SJCRH30 (cell line): Measurements from ENCODE around the gene GARNL3. TPM values are rescaled to one million over a fixed set of nuclear protein-coding genes. Genes with fewer than 3 reads are reported as not detected.
A peak's percentile ranks its signal among the peaks of the same experiment; 100 is the strongest.

Experiments used
- DNase-seq, 2 experiments: peaks; one replicate each; pipeline ENCODE4 v3.0.0-alpha.2; 2015 to 2020
- H3K27ac ChIP-seq: fragments of 250-450 bp; sonication (Bioruptor Pico); 2 replicates; pipeline ENCODE4 v1.5.1; 2020; ENCODE audit warnings: mild to moderate bottlenecking, moderate library complexity
- H3K27me3 ChIP-seq: fragments of 250-450 bp; sonication (Bioruptor Pico); 2 replicates; pipeline ENCODE4 v1.5.1; 2020; ENCODE audit warnings: mild to moderate bottlenecking, moderate library complexity
- H3K36me3 ChIP-seq: fragments of 250-450 bp; sonication (Bioruptor Pico); 2 replicates; pipeline ENCODE4 v1.5.1; 2020; ENCODE audit warnings: mild to moderate bottlenecking, moderate library complexity
- H3K4me1 ChIP-seq: fragments of 250-450 bp; sonication (Bioruptor Pico); 2 replicates; pipeline ENCODE4 v1.5.1; 2020; ENCODE audit warnings: mild to moderate bottlenecking, moderate library complexity
- H3K4me3 ChIP-seq: fragments of 250-450 bp; sonication (Bioruptor Pico); 2 replicates; pipeline ENCODE4 v1.5.1; 2020; ENCODE audit warnings: mild to moderate bottlenecking, moderate library complexity
- H3K9me3 ChIP-seq: fragments of 250-450 bp; sonication (Bioruptor Pico); replicated peaks from 2 replicates; pipeline ENCODE4 v1.5.1; 2020; ENCODE audit warnings: mild to moderate bottlenecking, moderate library complexity
- total RNA-seq: library from RNA; depleted of rRNA; stranded (reverse); fragments of >200 nt; shearing (Covaris generic); gene quantifications from 2 replicates; pipeline ENCODE4 v1.2.3, GENCODE V29; 2014

GARNL3 gene
- total RNA-seq, 1 experiment from 2014 or later = 4.6 TPM

DNA sequence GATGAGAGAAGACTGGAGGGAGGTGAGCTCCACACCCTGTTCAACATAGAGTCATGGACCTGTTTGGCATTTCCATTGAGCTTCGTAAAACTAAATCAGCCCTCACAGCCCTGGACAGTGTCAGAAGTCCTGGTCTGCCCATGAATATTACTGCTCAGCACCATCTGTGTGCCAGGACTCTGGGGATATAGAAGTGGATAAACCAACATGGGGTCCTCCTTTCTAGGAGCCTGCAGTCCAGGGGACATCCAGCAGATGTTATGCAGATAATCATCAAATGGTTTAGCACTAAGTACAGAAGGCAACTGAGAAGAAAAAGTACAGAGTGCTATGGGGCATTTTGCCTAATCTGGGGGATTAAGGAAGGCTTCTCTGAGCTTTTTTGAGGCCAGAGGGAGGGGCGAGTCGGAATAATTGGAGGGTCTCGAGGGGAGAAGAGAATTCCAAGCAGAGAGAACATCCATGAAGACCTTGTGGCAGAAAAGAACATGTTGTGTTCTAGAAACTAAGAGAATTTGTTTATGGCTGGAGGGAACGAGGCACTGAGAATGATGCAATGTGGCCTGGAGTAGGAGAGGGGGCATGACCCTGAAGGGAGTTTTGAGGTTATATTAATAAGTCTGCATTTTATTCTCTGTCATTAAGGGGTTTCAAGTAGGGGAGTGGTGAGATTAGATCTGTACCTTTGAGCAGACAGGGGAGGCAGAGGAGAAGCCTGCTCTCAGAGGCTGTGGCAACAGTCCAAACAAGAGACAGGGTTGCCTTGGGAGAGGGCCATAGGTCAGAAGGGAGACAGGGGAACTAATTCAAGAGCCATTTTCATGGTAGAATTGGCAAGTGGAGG, 68.9 kb downstream of the GARNL3 start:
- Histone ChIP-seq H3K9me3 (no peaks in the 10 kb centered on the region), H3K4me3 (no peak overlapping the region), H3K27me3 (no peaks in the 10 kb centered on the region), H3K27ac (no peak overlapping the region; the same call in 1 of the 2 replicates), H3K4me1 (peaks cover 34% of the 10 kb centered on the region), H3K36me3 (no peaks in the 10 kb centered on the region)
- DNase-seq = peak; percentile 38 to 72

DNA sequence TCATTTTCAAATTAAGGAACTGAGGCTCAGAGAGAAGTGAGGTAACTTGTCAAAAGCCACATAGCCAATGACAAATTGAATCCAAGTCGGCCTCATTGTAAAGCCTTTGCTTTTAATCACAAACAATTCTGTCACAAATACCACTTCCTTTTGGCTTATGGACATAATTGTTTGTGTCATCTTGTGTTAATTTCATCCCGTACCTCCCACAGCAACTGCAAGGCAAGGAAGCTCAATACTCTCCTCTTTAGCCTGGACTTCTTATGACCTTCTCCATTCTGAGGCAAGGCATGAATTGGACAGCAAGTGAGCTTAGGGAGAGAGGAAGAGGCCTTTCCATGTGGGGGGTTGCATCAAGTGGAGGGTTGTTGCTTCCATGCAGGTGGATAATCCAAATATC, 70.2 kb downstream of the GARNL3 start:
- H3K9me3 ChIP-seq = no peaks in the 10 kb centered on the region
- no peak for DNase-seq
- no peak overlapping the region for H3K4me3 ChIP-seq
- H3K27me3 ChIP-seq = no peaks in the 10 kb centered on the region
- no peak overlapping the region for H3K27ac ChIP-seq
- no peaks in the 10 kb centered on the region for H3K36me3 ChIP-seq
- peaks cover 34% of the 10 kb centered on the region for H3K4me1 ChIP-seq

DNA sequence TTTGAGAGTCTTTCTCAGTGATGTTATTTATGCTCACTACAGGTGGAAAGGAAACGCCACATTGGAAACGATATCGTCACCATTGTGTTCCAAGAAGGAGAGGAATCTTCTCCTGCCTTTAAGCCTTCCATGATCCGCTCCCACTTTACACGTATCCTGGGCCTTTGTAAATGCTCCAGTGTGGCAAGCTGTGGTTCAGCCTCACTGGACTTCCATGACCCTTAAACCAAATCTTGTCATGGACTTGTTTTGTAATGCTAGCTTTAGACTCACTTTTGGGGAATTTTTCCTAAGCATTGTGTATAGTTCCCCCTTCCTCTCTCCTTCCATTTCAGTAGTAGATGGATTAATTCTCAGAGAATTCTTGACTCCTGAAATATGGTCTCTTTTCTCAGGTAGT, 71.5 kb downstream of the GARNL3 start:
- no peaks in the 10 kb centered on the region for H3K36me3 ChIP-seq
- H3K4me3 ChIP-seq = no peak overlapping the region
- peaks cover 34% of the 10 kb centered on the region for H3K4me1 ChIP-seq
- no peaks in the 10 kb centered on the region for H3K9me3 ChIP-seq
- no peaks in the 10 kb centered on the region for H3K27me3 ChIP-seq
- no peak for DNase-seq
- no peak overlapping the region for H3K27ac ChIP-seq

DNA sequence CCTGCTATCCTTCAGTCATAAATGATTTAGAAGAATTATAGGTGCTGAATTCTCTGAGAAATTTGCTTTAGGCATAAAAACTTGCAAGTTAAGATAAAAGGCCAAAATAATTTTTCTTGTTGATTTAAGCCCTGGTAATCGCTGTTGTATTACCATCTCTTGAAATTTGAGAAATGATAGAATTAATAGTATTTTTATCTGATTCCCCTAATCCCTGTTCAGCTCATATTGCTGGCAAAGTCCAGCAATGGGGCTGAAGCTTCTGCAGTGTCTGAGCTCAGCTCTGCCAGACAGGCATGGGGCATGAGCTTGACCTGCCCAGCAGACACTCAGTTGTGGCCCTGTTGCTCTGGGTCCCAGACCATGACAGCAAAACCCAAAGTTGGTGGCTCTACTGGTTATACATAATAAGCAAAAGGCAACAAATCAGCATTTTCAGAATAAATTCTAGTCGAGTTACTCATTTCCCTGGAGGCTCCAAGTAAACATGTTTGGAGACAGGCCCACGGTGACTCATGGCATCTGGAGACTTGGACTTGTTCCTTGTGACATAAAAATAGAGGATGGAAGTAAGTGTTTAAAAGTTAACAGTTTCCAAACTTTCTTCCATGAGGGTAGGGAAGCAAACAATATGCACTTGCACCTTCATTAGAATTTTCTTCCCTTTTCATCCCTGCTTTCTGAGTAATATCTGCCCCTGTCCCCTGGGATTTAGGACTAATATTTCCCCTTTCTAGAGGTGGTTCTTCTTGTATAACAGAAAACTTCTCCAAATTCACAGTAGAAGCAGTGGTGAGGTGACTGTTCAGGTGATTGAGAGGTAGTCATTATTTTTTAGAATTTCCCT, 72.2 kb downstream of the GARNL3 start:
- Histone ChIP-seq H3K36me3 (no peaks in the 10 kb centered on the region), H3K4me1 (peaks cover 34% of the 10 kb centered on the region), H3K27ac (no peak overlapping the region), H3K4me3 (no peak overlapping the region), H3K9me3 (no peaks in the 10 kb centered on the region), H3K27me3 (no peaks in the 10 kb centered on the region)
- DNase-seq = peak; percentile 47 to 54

DNA sequence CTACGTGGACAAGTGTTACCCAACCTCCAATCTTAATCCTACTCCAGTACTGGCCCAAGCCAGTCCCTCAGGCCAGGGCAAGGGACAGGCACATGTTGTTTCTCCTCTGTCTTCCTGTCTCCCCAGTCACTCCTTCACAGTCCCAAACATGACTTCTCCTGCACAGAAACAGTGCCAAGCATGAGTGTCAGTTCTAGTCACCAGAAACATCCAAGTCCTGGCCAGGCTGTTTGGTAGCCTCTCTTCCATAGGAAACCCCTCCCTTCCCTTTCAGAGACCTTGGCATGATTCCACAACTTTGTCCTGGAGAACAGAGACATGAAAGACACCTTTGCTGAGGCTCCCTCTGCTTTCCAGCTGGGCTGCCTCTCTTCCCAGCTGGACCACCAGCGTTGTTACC, 76.1 kb downstream of the GARNL3 start:
- DNase-seq = peak in 1 of 2 experiments; percentile 31
- H3K4me1 ChIP-seq = peaks cover 17% of the 10 kb centered on the region
- H3K4me3 ChIP-seq = no peak overlapping the region
- no peaks in the 10 kb centered on the region for H3K27me3 ChIP-seq
- H3K9me3 ChIP-seq = no peaks in the 10 kb centered on the region
- no peaks in the 10 kb centered on the region for H3K36me3 ChIP-seq
- H3K27ac ChIP-seq = no peak overlapping the region

DNA sequence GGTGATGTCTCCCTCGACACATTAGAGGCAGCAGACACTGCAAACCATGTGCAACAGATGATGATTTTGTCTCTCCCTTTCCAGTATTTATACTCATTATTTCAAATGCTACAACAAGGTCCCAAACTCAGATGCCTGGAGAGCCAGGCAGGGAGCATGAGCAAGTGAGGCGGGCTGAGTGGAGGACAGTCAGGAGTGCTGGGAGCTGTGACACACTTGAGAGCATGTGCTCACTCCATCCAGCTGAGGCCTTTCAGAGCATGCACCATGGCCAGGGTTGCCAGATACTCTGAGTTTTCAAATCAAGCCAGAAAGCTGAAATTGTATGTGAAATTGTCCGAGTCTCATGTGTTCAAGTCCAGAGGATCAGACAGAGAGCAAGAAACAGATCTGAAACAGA, 76.6 kb downstream of the GARNL3 start:
- Histone ChIP-seq H3K4me3 (no peak overlapping the region), H3K4me1 (peaks cover 12% of the 10 kb centered on the region), H3K27ac (no peak overlapping the region), H3K27me3 (no peaks in the 10 kb centered on the region), H3K9me3 (no peaks in the 10 kb centered on the region), H3K36me3 (no peaks in the 10 kb centered on the region)
- DNase-seq = no peak

DNA sequence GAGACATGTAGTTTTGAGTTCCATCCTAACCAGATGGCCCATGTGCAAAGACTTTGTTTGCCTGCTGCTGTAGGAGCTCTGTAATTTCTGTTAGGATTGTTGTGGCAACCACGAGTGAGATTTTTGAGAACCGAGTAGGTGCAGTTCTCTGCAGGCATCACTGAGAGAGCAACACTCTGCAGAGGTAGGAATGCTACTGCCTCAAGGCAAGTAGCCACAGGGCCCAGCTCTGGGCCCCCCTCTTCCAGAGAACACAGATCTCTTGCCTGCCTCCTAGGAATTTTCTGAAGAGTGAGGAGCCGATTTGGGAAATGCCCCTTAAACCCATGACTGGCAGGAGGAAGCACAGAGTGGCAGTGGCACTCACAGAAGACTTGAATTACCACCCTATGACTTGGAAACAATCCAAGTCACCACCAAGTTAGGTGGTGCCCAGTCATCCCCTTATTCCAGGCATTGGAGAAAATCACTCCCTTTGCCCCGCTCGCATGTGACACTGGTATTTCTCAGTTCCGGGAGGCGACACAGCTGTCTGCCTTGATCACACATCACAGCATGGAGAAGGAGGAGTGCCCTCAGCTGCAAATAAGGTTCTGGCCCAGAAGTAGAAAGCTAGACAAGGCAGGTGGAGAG, 79.9 kb downstream of the GARNL3 start:
- Histone ChIP-seq H3K4me3 (no peak overlapping the region), H3K9me3 (no peaks in the 10 kb centered on the region), H3K27ac (no peak overlapping the region), H3K4me1 (peaks cover 2% of the 10 kb centered on the region), H3K36me3 (no peaks in the 10 kb centered on the region), H3K27me3 (no peaks in the 10 kb centered on the region)
- no peak for DNase-seq

DNA sequence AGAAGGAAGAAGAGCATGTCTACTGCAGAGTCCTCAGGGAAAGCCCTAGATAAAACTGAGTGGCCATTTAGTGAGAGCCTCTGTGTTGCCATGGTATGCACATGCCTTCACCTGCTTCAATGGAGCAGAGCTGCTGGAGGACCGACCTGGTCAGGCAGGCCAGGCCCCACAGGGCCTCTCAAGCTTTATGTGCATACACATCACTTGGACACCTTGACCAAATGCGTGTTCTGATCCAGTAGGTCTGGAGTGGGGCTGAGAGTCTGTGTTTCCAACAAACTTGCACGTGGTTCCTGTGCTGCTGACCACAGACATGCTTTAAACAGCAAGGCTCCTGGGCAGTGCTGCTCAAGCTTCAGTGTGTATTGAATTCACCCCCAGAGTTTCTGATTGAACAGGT, 81.0 kb downstream of the GARNL3 start:
- Histone ChIP-seq H3K9me3 (no peaks in the 10 kb centered on the region), H3K27me3 (no peaks in the 10 kb centered on the region), H3K4me1 (peaks cover 7% of the 10 kb centered on the region), H3K4me3 (no peak overlapping the region), H3K36me3 (no peaks in the 10 kb centered on the region), H3K27ac (no peak overlapping the region)
- no peak for DNase-seq

DNA sequence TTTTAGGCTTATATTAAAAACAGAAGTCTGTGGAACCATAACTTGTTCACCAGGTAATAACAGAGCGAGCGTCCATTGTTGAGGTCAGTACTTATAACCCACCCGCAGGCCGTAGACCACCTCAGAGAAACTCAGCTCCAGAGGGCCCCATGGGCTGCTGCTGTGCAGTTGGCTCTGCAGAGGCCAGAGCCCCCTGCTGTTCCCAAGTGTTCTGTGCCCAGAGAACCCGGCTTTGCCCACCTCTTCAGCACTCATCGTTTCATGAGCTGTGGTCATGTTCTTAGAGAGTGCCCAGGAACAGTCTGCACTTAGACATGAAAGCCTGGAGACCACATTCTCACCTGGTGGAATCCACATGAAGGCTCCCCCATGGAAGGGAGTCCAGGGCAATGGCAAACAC, 82.0 kb downstream of the GARNL3 start:
- no peak for DNase-seq
- H3K27me3 ChIP-seq = no peaks in the 10 kb centered on the region
- no peaks in the 10 kb centered on the region for H3K9me3 ChIP-seq
- H3K27ac ChIP-seq = no peak overlapping the region
- no peaks in the 10 kb centered on the region for H3K36me3 ChIP-seq
- peaks cover 9% of the 10 kb centered on the region for H3K4me1 ChIP-seq
- H3K4me3 ChIP-seq = no peak overlapping the region

DNA sequence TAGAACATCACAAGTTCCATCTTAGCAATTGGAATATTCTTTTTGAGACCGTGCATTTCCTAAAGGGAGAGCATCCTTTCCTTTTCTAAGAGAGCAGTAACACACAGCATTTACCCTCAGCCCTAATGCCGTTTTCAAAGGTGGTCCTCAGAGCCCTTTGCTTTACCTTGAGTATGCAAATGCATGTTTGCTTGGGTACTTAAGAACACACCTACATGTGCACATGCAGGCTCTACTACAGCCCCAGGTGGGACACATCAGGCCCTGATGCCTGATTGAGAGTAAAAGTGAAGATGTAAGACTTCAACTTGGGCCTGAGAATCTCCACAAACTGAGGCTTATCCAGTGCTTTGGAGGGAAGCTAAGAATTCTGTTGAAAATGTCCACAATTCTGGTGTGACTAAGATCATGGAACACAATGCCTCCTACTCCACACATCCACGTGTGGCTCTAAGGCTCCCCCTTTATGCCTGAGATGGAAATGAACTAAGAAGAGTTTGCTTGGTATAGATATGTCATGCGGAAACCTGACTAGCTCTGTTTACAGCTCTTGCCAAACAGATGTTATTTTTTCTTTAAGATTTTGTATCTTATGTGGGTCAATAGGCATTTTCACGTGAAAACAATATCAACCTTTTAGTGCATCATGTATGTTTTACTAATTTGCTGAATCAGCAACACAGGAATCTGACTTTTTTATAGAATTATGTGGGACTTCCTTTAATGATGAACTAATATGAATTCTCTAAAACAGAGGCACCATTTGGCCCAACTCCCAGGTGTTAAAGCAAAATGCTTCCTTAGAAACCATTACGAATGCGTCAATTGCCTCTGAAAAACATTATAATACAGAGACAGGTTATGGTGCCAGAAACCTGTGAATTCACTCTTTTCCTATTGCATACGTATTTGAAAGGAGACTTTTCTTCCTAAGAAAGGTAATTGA, 83.5 kb downstream of the GARNL3 start:
- no peaks in the 10 kb centered on the region for H3K9me3 ChIP-seq
- H3K4me3 ChIP-seq = no peak overlapping the region
- H3K27ac ChIP-seq = no peak overlapping the region
- no peaks in the 10 kb centered on the region for H3K36me3 ChIP-seq
- H3K4me1 ChIP-seq = peaks cover 21% of the 10 kb centered on the region
- no peaks in the 10 kb centered on the region for H3K27me3 ChIP-seq
- DNase-seq = no peak

DNA sequence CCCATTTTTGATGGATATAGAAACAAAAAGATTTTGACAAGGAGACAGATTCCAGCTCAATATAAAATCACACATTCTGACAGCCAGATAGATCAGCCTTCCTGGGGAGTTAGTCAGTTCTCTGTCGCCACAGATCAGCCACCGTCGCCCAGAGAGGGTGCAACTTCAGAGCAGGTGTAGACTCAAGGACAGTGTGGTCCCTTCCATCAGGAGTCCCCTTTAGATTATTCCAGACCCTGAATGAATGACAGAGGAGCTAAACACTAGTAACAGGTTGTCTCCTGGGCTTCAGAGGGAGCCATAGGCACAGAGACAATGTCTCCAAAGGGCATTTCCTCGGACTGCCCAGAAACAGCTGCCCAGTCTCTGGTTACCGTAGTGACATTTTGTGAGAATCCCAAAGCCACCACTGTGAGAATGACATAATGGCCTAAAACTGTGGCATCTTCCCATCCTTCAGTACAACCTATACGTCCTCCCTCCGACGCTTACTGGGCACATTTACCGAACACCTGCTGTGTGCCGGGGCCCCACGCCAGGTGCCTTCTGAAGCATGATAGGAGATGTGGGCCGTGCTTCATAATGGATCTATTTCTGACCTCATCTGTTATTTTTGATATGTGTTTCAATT, 85.0 kb downstream of the GARNL3 start:
- no peaks in the 10 kb centered on the region for H3K9me3 ChIP-seq
- no peaks in the 10 kb centered on the region for H3K27me3 ChIP-seq
- peaks cover 36% of the 10 kb centered on the region for H3K4me1 ChIP-seq
- no peak overlapping the region for H3K27ac ChIP-seq
- DNase-seq = peak; percentile 48 to 72
- no peaks in the 10 kb centered on the region for H3K36me3 ChIP-seq
- no peak overlapping the region for H3K4me3 ChIP-seq

DNA sequence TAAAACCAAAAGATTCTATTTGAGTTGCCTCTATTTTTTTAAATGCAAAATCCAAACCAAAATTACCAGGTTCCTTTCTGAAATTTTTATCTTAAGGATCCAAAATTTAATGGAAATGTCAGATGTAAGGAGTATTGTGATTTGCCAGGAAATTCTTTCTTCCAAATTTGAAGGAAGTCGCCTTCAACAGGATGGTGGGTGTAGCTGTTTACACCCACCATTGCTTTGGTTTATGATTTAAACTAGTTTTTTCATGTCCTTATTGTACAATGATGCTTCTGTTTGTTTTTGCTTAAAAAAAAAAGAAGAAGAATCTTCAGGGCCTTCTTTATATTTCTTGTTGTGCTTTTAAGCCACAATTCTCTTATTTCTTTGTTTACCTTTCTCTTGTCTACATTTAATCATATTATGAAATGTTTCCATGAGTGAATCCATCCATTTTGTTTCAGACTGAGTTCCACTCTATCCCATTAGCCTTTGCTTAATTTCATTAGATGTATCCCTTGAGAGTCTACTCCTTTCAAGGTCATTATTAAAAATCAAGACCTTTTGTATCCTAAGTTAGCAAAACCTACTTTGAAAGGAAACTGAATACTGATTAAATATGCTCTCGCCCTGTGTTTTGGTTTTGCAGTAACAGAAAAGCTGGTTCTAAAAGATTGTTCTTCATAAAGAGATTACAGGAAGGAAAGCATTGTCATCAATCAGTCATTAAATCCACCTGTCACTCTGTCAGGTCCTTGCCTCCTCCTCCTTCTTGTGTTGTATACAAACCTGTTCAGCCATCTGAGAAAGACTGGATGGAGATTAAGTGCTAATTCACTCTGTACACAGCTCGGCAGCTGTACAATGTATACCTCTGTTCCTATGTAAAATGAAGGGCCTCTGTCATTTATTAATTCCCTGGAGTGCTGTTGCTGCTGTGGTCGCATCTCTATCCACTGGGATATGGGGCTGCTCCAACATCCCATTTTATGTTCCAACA, 86.9 kb downstream of the GARNL3 start:
- H3K27me3 ChIP-seq = no peaks in the 10 kb centered on the region
- no peaks in the 10 kb centered on the region for H3K9me3 ChIP-seq
- no peak overlapping the region; the same call in 1 of the 2 replicates for H3K27ac ChIP-seq
- H3K4me1 ChIP-seq = peaks cover 37% of the 10 kb centered on the region
- peak; percentile 31 to 68 for DNase-seq
- no peak overlapping the region for H3K4me3 ChIP-seq
- H3K36me3 ChIP-seq = no peaks in the 10 kb centered on the region

DNA sequence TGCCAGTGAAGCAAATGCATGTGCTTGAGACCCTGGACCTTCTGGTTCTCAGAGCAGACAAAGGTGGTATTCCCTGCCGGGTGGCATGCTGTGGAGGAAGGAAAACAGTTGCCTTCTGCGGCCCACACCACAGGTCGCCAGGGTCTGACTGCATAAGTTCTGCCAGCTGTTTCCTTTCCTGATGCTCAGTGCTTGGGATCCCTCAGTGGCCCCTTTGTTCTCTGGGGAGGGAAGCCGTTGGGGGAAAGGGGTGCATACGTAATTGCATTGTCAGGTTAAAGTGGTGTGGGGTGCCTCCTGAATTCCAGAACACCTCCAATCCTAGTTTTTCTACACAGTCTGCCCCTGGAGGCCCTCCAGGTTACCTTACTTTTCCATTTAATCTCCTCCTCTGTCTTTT, 89.3 kb downstream of the GARNL3 start:
- peaks cover 37% of the 10 kb centered on the region for H3K4me1 ChIP-seq
- H3K27ac ChIP-seq = peak overlapping the region; percentile 21
- no peaks in the 10 kb centered on the region for H3K36me3 ChIP-seq
- H3K4me3 ChIP-seq = no peak overlapping the region
- DNase-seq = peak; percentile 74 to 88
- H3K27me3 ChIP-seq = no peaks in the 10 kb centered on the region
- H3K9me3 ChIP-seq = no peaks in the 10 kb centered on the region
